Peyer's patch (tissue), 4 donors: Measurements from ENCODE around the gene EMC1.

Experiments
- CTCF ChIP-seq, 6 experiments: fragments of 450-650 bp in 4 of 6; fragments of 200-600 bp in 2 of 6; sonication (generic) in 1 of 6; IDR thresholded peaks; one replicate each; pipeline ENCODE4 v1.5.1; 2017 to 2019; ENCODE audit warnings: antibody characterized with exemption in 6 of 6, mild to moderate bottlenecking in 3 of 6, moderate library complexity in 1 of 6
- POLR2A ChIP-seq, 2 donors: fragments of 450-650 bp; IDR thresholded peaks; one replicate each; pipeline ENCODE4 v1.5.1; 2017; ENCODE audit warnings: antibody characterized with exemption in 2 of 2, mild to moderate bottlenecking in 2 of 2, moderate library complexity in 2 of 2

GRCh38 chr1:19167140-19167539 is 84.2 kb downstream of the EMC1 start:
- TF ChIP-seq CTCF (IDR thresholded peaks at IDR 0.05), result no peak
- TF ChIP-seq POLR2A (IDR thresholded peaks at IDR 0.05), result no peak
